GM19238 (cell line): ENCODE data around the gene TNFAIP2.
"Not testable (repeated sequence)": the region's sequence is repeated elsewhere in the genome, so short reads cannot be mapped to it uniquely, and the experiment has no call there.

Source experiments
- DNase-seq: peaks from one replicate; pipeline ENCODE4 v3.0.0; 2011; ENCODE audit warnings: low spot score; ENCODE audit not compliant: insufficient read length

TNFAIP2 gene

DNA sequence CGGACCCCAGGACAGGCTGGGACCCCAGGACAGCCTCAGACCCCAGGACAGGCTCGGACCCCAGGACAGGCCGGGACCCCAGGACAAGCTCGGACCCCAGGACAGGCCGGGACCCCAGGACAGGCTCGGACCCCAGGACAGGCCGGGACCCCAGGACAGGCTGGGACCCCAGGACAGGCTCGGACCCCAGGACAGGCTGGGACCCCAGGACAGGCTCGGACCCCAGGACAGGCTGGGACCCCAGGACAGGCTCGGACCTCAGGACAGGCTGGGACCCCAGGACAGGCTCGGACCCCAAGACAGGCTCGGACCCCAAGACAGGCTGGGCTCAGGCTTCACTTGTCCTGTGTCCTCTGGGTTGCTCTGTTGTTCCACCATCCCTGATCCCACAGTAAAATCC is 32.2 kb downstream of the TNFAIP2 start:
- not testable (repeated sequence) for DNase-seq

DNA sequence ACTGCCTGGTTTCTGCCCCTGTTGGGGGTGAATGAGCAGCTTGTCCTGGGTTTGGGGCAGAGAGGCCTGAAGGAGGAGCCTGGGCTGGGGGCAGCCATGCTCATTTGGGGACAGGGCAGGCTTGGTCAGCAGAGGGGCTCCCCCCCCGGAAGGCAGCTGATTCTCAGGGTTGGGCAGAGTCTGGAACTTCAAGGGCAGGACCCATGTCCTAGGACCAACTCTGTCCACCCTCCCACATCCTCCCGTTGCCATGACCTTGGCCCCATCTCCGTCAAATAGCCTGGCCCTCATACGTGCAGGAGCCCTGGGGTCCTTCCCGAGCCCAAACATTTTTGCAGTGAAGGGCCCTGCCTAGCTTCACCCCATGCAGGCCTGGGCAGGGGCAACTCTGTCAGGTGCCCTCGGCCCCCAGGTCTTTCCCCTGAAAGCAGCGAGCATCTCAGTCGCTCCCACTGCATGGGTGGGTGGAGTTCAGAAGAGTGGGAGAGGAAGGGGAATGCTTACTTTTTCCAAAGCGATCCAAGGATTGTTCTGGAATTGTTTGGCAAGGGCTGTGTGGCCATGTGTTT is 32.6 kb downstream of the TNFAIP2 start:
- no peak for DNase-seq

- DNase-seq: no peak
Observed at GRCh38 chr14:103156651-103157378, 33.6 kb downstream of the TNFAIP2 start.

GRCh38 chr14:103157969-103158368 is 34.7 kb downstream of the TNFAIP2 start:
- DNase-seq: no peak

GRCh38 chr14:103158688-103159087 is 35.4 kb downstream of the TNFAIP2 start:
- no peak for DNase-seq

DNA sequence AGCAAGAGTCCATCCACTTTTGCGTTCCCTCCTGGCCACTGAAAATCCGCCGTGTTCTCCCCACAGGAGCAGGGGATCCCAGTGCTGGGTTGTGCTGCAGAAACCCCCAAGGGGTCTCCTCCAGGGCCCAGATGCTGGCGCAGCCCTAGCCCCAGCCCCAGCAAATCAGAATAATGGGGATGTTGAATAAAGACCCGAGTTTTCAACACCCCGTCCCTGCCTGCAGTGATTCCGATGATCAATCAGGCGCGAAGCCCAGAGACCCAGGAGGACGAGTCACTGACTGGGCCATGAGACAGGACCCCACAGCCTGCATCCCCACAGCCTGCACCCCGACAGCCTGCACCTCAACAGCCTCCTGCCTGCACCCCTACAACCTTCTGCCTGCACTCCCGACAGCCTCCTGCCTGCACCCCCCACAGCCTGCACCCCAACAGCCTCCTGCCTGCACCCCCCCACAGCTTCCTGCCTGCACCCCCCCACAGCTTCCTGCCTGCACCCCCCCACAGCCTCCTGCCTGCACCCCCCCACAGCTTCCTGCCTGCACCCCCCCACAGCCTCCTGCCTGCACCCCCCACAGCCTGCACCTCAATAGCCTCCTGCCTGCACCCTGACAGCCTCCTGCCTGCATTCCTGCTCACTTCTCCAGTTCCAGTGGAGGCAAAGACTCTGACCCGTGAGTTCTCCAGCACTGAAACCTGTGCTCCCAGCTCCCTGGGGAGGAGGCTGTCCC is 37.2 kb downstream of the TNFAIP2 start:
- DNase-seq: no peak

- no peak for DNase-seq
Observed at GRCh38 chr14:103161054-103161397, 37.8 kb downstream of the TNFAIP2 start.

DNA sequence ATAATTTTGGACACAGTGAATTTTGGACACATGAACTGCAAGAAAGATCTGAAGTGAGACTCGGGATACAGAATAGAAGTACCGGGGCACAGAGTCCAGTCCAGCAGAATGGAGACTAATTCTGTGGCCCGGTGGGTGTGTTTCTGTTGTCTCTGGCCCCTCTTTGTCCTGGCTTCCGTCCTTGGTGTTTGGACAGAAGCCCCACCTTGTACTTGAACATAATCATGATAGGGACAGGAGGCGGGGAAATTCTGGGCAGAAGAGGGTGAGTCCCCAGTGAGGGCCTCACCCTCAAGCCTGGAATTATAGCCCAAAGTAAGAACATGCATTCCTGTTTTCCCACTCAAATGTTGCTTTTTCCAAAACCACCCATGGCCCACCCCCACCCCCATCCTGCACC is 39.9 kb downstream of the TNFAIP2 start:
- DNase-seq: no peak

GRCh38 chr14:103164006-103164405 is 40.7 kb downstream of the TNFAIP2 start:
- DNase-seq: no peak

DNA sequence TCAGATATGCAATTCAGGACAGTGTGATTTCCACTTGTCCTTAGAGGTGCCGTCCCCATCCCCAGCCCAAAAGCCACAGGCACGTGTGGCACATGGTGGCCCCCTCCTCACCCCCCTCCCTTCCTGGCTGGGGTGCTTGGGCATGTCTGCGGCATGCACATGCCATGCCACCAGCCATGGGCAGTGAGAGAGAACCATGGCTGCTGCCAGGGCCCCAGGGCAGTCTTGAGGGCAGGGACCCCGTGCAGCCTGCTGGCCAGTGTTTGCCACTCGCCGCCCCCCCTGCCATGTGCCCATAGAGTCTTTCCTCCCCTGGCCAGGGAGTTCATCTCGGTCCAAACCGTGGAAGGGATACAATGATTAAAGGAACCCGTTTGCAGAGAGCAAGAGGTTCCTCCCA is 41.5 kb downstream of the TNFAIP2 start:
- no peak for DNase-seq

DNA sequence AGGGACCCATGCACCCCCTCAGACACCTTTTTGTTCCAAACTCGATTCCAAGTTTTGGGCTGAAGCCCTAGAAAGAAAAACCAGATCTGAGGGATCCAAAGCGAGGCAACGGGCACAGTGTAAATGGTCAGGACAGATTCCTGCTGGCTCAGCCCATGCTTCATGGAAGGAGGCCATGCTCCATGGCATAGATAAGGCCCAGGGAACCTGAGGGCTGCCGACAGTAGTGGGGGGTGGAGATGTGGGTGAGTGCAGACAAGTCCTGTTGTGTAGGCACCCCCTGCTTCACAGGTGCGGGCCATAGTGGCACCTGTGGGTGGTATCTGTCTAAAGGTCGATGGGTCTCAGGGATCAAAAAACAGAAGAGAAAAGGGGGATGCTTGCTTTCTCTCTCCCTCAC is 42.1 kb downstream of the TNFAIP2 start:
- DNase-seq: no peak

DNA sequence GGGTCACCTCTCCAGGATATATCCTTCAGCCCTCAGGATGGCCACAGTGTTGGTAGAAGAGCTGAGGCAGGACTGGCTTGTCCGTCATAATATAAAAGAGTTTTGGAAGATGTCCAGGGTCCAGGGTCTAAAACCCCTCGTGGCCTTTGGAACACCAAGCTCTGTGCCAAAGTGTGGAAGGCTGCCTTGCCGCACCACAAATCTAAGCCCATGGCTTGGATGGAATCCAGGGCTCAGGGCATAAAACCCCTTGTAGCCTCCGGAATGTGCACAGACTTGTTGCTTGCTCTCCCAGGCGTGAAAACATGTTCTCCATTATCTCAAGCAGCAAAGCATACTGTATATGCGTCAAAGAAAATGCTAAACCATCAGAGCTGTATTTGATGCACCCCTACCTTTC is 46.7 kb downstream of the TNFAIP2 start:
- DNase-seq: no peak

- not testable (repeated sequence) for DNase-seq
Observed at GRCh38 chr14:103171206-103171605, 47.9 kb downstream of the TNFAIP2 start.

DNA sequence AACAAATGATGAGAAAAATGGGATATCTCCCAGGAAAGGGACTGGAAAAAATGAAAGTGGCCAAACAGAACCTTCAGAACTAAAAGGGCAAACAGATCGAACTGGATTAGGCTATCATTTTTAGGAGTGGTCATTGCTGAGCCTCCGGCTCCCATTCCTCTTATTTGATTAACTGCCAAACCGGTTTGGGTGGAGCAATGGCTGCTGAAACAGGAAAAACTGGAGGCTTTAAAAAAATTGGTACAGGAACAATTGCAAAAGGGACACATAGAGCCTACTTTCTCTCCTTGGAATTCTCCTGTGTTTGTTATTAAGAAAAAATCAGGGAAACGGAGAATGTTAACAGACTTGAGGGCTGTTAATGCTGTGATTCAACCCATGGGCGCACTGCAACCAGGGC is 49.7 kb downstream of the TNFAIP2 start:
- no peak for DNase-seq

- DNase-seq: not testable (repeated sequence)
Observed at GRCh38 chr14:103173887-103174286, 50.6 kb downstream of the TNFAIP2 start.

DNA sequence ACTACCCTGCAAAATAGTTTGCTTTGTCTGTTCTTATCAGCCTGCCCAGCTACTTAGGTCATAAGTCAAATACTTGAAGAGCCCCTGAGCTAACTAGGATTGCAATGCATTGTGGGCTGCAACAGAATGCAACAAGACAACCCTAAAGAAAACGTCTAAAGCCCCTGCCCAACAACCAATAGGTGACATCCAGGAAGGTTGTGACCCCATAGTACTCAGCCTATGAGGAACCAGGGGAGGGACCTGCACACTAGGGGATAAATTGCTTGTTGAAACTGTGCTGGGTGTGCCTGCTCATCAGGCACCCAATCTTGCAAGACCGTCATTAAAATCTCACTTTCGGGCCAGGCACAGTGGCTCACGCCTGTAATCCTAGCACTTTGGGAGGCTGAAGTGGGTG is 52.9 kb downstream of the TNFAIP2 start:
- not testable (repeated sequence) for DNase-seq

- no peak for DNase-seq
Observed at GRCh38 chr14:103177376-103177775, 54.1 kb downstream of the TNFAIP2 start.

DNA sequence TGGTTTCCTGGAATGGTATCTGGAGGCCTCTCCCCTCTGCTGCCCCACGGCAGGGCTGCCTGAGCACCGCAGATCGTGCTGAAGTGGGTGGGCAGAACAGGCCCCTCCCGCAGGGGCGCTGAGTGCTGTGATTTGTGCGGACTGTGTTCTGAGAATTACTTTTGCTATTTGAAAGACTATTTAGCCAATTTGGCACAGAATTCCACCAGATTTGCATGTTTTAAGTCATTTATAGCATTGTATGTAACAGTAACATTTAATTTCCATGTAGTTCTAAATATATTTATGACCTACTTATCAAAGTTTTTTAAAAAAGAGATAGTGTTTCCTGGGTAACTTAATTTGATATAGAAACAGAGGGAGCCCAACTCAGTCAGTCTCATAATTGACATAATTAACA is 55.3 kb downstream of the TNFAIP2 start:
- no peak for DNase-seq

DNA sequence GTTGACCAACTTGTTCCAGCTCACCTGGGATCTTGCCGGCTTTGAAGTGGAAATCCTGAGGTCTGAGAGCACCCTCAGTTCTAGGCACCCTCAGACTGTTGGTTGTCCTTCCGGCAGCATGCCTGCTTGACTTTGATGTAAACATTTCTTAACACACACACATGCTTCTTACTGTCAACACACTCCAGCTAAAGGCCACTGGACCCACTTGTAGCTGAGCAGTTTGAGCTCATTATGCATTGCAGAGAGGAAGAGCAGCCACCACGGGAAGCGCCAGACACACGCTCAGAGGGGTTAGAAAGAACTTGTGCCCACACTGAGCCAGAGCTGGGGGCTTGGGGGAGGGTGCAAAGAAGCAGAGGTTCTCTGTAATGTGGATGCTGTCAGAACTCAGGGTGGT is 55.8 kb downstream of the TNFAIP2 start:
- no peak for DNase-seq

GRCh38 chr14:103180331-103180730 is 57.1 kb downstream of the TNFAIP2 start:
- DNase-seq: no peak

GRCh38 chr14:103184046-103184445 is 60.8 kb downstream of the TNFAIP2 start:
- no peak for DNase-seq
